TTC549 (cell line): ENCODE results near the gene PDLIM5.
"Not testable (repeated sequence)": the region's sequence is repeated elsewhere in the genome, so short reads cannot be mapped to it uniquely, and the experiment has no call there.

Experiments
- FAIRE-seq: peaks from 2 replicates; lab custom pipeline; 2012; peaks lifted over from hg19 to GRCh38; lab: Jason Lieb, UNC

Gene PDLIM5

DNA sequence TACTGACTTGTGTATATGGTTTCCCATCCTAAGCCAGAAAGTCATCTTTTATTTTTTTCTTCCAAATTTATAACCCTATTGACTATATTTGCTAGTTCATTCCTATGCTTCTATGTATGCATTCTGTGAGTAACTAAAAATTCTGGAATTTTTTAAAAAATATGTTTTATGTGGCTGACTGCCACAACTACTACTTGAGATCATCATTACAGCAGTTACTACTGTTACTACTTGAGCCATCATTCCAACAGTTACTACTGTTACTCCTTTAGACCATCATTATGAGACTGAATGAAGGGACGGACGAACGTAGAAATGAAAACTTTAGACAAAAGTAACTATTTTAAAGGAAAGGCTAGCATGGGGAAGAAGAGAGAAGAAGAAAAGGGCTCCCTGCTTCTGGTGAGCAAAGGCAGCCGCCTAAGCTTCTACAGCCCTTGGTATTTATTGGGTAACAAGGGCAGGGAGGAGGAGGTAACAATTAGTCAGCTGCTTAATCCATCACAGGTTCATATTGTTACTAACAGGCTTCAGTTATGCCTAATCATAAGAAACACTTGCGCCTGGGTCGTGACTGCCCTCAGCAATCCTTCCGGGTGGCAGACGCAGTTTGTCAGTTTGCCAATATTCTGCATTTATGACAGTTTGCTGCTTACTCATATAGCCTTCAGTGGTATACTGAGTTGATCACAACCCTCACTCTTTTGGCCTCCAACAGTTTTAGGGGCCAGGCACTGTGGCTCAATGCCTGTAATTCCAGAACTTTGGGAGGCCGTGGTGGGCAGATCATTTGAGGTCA is 80.4 kb downstream of the PDLIM5 start:
- FAIRE-seq: no peak

DNA sequence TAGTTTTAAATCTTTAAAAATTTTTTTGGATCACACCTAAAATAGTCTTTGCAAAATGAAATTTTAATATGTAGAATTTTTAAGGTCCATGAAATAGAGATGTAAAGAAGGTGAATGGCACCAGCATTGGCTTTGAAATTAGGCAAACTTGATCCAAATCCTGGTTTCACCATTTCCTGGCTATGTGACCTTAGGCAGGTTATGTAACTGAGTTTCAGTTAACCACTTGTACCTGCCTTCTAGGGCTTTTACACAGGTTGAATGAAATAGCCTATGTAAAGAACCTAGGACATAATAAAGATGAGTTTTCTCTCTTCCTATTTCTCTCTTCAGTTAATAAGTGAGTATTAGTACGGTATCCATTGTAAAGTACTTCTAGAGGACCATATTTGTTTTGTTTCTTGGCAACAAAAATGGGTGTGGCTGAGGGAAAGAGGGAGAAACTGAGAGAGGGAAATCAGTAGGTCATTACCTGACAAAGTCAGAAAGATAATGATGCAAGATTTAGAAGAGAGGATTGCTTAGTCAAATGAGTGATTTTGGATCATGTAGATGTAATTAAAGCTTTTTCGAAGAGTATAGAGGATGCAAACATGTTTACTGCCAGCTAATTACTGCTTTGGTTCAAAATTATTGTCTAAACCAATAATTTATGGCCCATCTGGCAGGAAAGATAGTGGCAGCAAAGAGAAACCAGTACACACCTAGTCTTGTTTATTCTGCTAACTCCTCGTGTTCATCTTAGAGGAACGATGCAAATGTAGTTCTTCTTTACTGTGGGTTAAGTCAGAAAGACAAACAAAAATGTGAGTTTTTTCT is 81.9 kb downstream of the PDLIM5 start:
- FAIRE-seq: no peak

DNA sequence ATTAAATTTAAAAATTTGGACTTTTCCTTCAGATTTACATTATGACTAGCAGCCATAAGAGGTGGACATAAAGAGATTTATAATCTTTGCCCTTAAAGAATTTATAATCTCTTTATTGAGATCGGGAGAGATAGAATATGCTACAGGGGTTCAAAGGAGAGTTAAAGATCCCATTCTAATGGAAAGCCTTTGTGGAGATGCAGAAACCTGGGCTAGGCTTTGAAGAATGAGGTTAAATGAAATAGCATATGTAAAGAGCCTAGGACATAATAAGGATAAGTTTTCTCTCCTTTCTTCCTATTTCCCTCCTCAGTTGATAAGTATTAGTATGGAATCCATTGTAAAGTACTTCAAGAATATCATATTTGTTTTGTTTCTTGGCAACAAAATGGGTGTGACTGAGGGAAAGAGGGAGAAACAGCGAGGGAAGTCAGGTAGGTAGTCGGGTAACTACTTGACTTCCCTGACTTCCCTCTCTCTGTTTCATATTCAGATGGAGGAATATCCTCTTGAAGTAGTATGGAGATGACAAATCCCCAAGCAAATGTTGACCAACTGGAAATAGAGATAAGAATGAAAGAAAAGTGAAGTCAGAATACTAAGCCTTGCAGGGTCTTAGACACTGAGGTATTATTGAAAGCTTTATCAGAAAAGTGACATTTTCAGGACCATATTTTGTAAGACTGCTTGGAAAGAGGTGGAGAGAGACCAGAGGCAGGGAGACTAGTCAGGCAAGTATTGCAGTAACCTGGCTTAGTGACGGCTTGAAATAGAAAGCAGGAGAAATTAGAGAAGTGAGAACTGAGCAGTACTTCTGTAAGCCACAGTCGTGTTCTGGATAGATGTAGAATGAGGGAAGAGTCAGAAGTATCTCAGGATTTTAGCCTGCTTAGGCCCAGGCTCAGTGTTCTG is 82.9 kb downstream of the PDLIM5 start:
- no peak for FAIRE-seq

DNA sequence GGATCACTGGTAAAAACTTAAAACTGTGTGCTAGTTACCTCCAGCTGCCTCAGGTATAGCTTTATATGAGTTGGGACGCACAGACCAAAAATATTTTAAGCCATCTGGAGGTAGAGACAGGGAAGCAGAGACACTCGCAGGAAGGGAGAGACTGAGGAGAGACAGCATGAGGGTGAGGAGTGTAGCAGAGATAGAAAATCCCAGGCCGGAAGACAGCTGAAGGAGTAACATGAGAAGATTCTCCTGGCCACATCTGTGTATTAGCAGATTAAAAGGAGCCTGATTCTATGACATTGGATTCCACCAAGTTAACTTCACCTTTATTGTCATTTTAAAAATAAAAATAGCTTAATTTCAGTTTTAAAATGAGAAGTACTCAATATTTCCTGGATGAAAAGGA is 84.3 kb downstream of the PDLIM5 start:
- FAIRE-seq: no peak

DNA sequence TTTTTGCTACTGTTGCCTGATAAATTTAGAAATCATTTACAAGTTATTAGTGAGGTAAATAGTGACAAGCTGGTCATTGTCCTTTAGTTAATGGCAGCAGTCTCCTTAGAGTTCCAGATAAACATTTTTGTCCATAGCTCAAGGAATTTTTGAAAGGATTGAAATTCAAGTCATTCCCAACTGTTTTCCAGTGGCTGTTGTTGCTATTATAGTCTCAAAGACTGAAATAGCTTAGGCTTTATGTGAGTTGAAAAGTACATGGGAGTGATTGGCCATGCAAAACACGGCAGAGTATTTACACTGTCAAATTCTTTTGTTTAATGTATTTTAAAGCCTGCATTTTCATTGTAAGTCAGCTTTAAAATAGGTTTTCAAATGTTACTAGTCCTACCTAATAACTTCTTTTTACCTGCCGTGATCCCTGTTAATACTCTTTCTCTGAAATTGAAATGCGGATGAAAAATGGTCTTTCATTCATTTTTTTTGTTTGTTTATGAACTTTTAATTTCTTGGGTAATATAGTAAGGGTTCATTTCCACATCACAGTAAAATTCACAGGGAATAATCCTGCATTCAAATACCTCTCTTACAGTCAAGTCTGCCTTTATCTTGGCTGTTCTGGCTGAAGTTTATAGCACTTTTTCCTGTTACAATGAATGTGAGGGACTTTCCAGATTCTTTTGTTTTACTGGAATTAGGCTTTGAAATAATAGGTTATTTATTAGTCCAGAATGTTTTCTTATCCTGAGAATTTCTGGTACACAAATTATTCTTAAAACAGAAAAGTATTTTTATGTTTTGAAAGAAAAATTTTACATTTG is 85.1 kb downstream of the PDLIM5 start:
- no peak for FAIRE-seq

DNA sequence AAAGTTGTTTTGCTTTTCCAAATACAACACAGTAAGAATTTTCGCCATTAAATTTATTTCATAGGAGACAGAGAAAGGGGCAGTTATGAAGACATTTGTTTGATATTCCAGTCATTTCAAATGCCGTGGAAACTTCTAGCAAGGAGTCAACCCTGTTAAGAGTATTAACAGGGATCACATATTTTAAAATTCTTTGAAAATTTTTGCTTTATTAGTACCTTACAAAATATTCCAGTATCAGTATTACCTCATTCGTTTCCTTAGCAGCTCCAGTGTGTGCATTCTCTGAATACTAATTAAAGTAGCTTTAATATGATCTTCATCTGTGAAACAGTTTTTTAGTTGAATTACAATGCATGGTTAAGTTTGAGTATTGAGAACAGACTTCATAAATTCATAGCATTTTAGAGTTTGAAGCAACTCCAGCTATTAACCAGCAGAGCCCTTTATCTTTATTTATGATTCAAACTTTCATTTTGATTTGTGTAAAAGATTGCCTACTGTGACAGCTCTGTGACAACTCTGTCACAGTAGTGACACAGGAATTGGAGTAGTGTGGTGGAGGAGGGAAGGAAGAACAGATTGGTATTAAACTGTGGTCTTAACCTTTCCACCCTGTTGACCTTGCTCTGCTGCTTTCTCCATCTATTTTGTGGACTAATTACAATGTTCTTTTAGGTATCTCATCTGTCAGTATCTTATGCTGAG is 86.3 kb downstream of the PDLIM5 start:
- FAIRE-seq: no peak

DNA sequence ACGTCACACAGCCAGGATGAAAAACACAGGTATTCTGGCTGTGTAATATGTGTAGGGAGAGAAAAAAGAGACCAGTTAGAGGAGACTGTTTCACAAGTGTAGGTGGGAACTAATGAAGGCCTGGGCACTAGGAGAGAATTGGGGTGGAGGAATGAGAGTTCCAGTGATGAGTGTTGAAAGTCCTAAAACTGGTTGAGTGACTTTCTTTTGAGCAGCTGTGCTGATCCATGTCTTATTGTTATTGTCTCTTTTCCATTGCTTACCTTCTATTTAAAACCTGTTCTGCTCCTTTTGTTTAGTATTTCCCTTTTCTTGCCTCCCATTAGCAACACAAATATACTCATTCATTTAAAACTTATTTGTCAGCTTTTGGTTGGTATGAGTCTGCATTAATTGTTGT is 88.7 kb downstream of the PDLIM5 start:
- no peak for FAIRE-seq

DNA sequence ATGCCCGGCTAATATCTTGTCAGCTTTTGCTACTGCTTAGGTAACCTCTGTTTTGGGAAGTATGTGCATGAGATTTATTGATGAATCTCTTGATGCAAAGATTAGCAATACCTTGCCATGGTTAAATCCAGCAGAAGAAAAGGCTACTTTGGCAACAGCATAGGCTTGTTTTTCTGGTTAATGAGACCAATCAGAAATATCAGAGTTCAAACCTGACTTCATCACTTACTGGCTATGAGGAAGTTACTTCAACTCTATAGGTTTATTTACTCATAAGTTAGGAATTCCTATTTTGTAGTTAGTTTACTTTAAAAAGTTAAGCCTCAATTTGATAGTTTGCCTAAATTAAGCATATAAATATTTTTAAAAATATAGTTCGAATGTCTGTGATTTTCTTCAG is 93.1 kb downstream of the PDLIM5 start:
- no peak for FAIRE-seq

DNA sequence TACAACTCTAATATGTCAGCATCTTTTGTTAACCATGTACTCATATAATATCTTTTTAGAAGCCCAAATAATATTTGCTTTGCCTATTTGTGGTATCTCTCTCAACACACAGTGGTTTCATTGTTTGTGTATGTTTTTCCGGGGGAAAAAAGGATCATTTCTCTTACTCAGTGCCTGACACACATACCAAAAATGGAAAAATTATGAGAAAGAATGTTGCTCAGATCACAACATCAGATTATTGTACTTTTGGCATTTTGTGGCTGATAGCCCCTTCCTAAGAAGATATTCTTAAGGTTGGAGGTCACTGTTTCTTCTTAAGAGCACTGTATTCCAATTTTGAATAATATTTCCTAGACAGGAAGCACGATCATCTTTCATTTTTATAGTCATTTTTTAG is 93.6 kb downstream of the PDLIM5 start:
- no peak for FAIRE-seq

DNA sequence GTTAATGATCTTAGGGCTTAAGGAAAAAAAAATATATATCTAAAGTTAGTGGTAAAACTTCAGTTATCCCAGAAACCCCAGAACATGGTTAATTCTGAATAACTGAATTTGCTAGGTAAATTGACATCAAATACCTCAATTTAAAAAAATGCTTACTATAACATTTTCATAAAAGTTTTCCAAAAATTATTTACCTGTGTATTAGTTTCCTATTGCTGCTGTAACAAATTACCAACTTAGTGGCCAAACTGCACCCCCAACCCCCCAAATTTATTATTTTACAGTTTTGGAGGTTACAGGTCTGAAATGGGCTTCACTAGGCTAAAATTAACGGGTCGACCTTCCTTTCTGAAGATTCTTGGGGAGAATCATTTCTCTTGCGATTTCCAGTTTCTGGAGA is 95.2 kb downstream of the PDLIM5 start:
- no peak for FAIRE-seq

DNA sequence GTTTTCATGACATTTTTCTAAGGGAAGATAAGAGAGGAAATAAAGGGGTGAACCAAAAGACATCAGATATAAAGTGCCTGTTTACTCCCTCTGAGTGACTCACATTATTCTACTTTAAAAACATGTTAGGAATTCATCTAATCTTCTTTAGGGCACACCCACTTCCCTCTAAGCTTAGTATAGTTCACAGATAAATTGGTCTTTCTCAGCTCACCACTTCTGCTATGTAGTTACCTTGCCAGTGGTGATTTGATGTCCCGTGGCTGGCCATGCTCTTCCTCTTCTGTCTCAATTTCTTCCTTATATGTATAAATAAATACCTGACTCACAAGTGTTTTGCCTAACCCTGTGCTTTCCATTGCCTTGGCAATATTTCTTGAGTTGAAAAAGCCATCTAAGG is 96.8 kb downstream of the PDLIM5 start:
- no peak for FAIRE-seq

DNA sequence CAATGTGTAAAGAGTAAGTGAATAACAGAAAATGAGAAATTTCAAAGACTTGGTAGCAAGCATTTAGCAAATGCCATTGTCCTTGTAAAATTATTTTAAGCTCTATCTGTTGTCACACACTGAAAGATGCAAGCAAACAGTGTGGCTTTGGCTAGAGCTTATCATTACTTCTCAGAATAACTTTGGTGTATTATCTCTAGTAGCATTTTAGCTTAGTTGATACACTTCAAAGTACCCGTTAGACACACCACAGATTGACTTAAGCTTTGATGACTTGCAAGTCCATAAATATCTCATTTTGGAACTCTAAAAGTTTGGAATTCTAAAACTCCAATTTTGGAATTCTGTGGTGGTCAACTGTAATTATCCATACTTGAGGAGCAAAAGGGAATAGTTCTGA is 98.6 kb downstream of the PDLIM5 start:
- FAIRE-seq: no peak

DNA sequence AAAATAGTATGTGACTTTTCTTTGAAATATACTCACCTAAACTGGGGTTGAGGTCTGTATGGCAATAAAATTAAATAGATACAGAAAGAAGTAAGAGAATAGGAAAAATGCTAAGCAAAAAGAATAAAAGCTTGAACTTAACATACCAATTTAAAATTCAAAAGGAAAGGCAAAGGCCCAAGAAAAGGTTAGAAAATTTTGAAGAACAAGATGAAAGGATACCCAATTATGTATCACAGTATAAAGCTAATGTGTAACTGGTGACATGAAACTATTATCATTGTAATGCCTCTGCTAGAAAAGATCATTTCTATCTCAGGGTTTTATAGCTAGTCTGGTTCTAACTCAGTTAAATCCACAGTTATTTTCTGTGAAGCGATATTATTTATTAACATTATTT is 99.1 kb downstream of the PDLIM5 start:
- no peak for FAIRE-seq

DNA sequence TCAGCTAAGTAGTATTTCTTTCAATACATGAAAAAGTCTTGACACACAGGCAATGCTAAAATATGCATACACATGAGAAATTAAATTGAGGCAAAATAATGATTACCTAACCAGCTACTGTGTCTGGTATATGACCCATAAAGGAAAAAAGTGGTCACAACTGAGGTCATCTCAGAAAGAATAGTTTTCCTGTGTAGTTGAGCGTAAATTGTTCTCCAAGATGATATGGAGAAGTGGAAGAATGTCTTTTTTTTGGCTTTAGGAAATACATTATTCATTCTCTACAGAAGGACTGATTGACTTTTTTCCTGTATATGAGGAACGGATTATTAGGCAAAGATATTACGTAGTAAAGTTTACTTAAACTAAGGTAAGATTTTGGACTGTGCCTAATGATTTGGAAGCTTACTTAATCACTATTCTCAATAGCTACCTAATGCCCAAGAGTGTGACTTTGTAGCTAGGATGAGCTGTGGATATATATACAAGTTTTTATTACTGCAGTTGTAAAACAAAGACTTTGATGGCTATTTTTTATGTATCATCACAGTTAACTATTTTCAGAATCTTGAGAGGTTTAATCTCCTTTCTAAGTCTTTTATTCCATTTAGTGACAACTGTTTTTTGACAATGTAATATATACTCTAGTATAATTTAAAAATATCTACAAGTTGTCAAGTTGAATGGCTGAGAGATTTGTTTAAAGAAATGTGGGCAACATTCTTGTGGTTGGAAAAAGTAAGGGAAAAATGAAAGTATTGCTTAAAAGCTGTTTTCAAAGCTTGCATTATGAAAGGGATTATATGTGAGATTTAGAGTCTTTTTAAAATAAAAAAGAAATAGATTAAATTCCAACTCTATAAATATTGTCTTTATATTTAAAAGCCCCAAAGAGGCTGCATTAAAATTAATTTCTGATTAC is 100.2 kb downstream of the PDLIM5 start:
- FAIRE-seq: no peak

DNA sequence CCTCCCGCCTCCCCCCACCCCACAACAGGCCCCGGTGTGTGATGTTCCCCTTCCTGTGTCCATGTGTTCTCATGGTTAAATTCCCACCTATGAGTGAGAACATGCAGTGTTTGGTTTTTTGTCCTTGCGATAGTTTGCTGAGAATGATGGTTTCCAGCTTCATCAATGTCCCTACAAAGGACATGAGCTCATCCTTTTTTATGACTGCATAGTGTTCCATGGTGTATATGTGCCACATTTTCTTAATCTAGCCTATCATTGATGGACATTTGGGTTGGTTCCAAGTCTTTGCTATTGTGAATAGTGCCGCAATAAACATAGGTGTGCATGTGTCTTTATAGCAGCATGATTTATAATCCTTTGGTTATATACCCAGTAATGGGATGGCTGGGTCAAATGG is 104.3 kb downstream of the PDLIM5 start:
- not testable (repeated sequence) for FAIRE-seq

DNA sequence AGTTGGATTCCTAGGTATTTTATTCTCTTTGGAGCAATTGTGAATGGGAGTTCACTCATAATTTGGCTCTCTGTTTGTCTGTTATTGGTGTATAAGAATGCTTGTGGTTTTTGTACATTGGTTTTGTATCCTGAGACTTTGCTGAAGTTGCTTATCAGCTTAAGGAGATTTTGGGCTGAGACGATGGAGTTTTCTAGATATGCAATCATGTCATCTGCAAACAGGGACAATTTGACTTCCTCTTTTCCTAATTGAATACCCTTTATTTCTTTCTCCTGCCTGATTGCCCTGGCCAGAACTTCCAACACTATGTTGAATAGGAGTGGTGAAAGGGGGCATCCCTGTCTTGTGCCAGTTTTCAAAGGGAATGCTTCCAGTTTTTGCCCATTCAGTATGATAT is 105.9 kb downstream of the PDLIM5 start:
- not testable (repeated sequence) for FAIRE-seq

DNA sequence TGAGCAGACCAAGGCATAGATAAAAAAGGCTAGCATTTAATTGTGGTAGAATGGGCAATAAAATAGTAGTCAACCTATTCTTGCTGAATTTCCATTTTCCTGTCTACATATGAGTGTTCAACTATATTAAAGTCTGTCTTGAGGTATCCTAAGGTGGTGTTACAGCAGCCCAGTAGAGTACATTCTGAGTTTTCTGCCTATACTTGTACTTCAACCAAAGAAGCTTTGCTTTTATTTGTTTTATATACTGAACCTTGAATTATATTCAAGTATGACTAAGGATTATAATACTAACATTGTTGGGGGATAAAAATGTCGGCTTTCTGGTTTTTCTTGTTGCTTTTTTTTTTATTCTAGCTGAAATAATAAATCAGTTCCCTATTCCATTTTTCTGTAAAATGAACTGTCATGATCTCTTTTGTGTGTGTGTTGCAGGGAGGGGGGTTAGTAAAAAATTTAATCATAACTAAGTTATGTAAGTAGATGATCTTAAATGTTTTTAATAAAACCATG is 106.7 kb downstream of the PDLIM5 start:
- no peak for FAIRE-seq

DNA sequence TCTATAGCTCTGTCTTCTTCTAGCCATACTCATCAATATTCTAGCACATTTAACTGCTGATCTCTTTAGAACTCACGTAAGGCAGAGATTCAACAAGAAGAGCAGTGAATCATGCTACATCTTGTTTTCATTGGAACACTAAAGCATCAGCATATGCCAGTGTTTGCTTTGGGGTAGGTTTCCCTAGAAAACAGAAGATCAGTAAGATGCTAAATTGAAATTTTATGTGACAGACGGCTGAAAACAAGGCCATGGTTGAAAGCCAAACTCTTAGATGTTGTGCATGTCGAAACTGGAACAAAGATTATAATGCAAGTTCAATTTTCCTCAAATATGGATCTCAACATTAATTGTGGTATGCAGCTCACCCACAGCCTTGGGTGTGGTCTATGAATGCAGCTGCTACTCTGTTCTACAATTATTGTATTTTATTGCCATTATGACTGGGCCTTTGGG is 107.6 kb downstream of the PDLIM5 start:
- FAIRE-seq: no peak

DNA sequence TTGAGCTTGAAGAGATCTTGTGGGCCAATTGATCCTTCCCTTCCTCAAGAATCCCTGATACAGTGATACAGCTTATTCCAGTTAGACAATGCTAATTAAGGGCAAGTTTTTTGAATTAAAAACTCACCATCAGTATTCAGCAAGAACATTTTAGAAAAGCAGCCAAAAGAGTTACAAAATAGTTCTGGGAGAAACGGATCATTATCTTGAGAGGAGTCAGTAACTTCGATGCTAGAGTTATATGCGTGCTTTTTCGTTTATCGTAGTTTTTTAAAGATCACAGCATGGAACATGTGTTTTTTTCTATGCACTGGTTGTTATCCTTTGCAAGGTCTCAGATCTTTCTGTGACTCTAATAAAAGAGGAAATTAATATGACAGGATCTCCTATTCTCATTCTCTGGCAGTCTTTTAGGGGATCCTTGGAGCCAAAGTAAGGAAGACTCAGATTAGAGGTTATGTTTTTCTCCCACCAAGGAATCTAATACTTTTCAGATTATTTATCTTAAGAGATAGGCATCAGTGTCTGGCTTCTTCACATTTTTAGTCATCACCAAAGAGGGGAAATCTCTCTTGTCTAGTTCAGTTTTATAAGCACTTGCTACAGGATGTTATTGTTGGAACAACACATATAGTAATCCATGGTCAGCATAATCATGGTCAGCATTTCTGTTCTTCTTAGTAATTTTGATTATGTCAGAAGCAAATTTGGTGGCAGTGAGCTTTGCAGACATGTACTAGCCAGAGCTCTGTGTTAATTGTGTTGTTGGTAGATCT is 109.7 kb downstream of the PDLIM5 start:
- FAIRE-seq: no peak
